HUES48 (cell line): Measurements from ENCODE around the gene RREB1.

Source experiments
- H3K27ac ChIP-seq: one replicate; pipeline ENCODE4 v1.7.0; 2013; ENCODE audit warnings: low read depth, low read length, inconsistent platforms
- H3K27me3 ChIP-seq: 2 replicates; pipeline ENCODE4 v1.6.1; 2013; ENCODE audit warnings: mild to moderate bottlenecking, low read length; ENCODE audit not compliant: control insufficient read depth, insufficient read depth
- H3K36me3 ChIP-seq: 2 replicates; pipeline ENCODE4 v1.6.1; 2013; ENCODE audit warnings: low read length; ENCODE audit not compliant: control insufficient read depth, insufficient read depth
- H3K4me1 ChIP-seq: 2 replicates; pipeline ENCODE4 v1.6.1; 2013; ENCODE audit warnings: mild to moderate bottlenecking, low read length; ENCODE audit not compliant: control insufficient read depth, insufficient read depth
- H3K4me3 ChIP-seq: 2 replicates; pipeline ENCODE4 v1.5.1; 2013; ENCODE audit warnings: mild to moderate bottlenecking, low read depth, low read length
- H3K9ac ChIP-seq: 2 replicates; pipeline ENCODE4 v1.6.1; 2013; ENCODE audit warnings: mild to moderate bottlenecking, low read depth, low read length, moderate library complexity
- H3K9me3 ChIP-seq: 2 replicates; pipeline ENCODE4 v1.6.1; 2013; ENCODE audit warnings: low read length; ENCODE audit not compliant: control insufficient read depth, insufficient read depth

Gene RREB1

GRCh38 chr6:7183707-7184106 is 75.9 kb downstream of the RREB1 start:
- no peak overlapping the region for H3K4me3 ChIP-seq
- H3K36me3 ChIP-seq, result peaks cover 36% of the 10 kb centered on the region
- H3K27ac ChIP-seq, result no peak overlapping the region
- H3K27me3 ChIP-seq, result no peaks in the 10 kb centered on the region
- no peaks in the 10 kb centered on the region for H3K4me1 ChIP-seq
- H3K9me3 ChIP-seq, result no peaks in the 10 kb centered on the region
- no peak overlapping the region for H3K9ac ChIP-seq

GRCh38 chr6:7184502-7184901 is 76.7 kb downstream of the RREB1 start:
- no peaks in the 10 kb centered on the region for H3K9me3 ChIP-seq
- no peak overlapping the region for H3K4me3 ChIP-seq
- H3K27ac ChIP-seq, result no peak overlapping the region
- no peaks in the 10 kb centered on the region for H3K27me3 ChIP-seq
- H3K36me3 ChIP-seq, result peaks cover 44% of the 10 kb centered on the region
- H3K4me1 ChIP-seq, result no peaks in the 10 kb centered on the region
- no peak overlapping the region for H3K9ac ChIP-seq

GRCh38 chr6:7185561-7185960 is 77.8 kb downstream of the RREB1 start:
- Histone ChIP-seq H3K27ac (no peak overlapping the region), H3K36me3 (peaks cover 44% of the 10 kb centered on the region), H3K9me3 (no peaks in the 10 kb centered on the region), H3K9ac (no peak overlapping the region), H3K4me1 (no peaks in the 10 kb centered on the region), H3K4me3 (no peak overlapping the region), H3K27me3 (no peaks in the 10 kb centered on the region)

GRCh38 chr6:7188492-7188891 is 80.7 kb downstream of the RREB1 start:
- H3K9ac ChIP-seq, result no peak overlapping the region
- no peak overlapping the region for H3K4me3 ChIP-seq
- no peaks in the 10 kb centered on the region for H3K4me1 ChIP-seq
- no peaks in the 10 kb centered on the region for H3K27me3 ChIP-seq
- H3K27ac ChIP-seq, result no peak overlapping the region
- H3K9me3 ChIP-seq, result no peaks in the 10 kb centered on the region
- H3K36me3 ChIP-seq, result peaks cover 33% of the 10 kb centered on the region

GRCh38 chr6:7189101-7189758 is 81.5 kb downstream of the RREB1 start:
- peaks cover 33% of the 10 kb centered on the region for H3K36me3 ChIP-seq
- H3K9me3 ChIP-seq, result no peaks in the 10 kb centered on the region
- H3K9ac ChIP-seq, result no peak overlapping the region
- H3K27ac ChIP-seq, result no peak overlapping the region
- H3K4me3 ChIP-seq, result no peak overlapping the region
- no peaks in the 10 kb centered on the region for H3K4me1 ChIP-seq
- no peaks in the 10 kb centered on the region for H3K27me3 ChIP-seq

GRCh38 chr6:7190791-7191190 is 83.0 kb downstream of the RREB1 start:
- H3K27ac ChIP-seq, result no peak overlapping the region
- H3K36me3 ChIP-seq, result peaks cover 32% of the 10 kb centered on the region

GRCh38 chr6:7193122-7193521 is 85.4 kb downstream of the RREB1 start:
- no peak overlapping the region for H3K4me3 ChIP-seq
- H3K9me3 ChIP-seq, result no peaks in the 10 kb centered on the region
- no peak overlapping the region for H3K9ac ChIP-seq
- no peak overlapping the region for H3K27ac ChIP-seq
- H3K27me3 ChIP-seq, result no peaks in the 10 kb centered on the region
- peaks cover 24% of the 10 kb centered on the region for H3K36me3 ChIP-seq
- H3K4me1 ChIP-seq, result peaks cover 9% of the 10 kb centered on the region

More at GRCh38 chr6:7190791-7191190, 83.0 kb downstream of the RREB1 start:
- no peak overlapping the region for H3K9ac ChIP-seq
- H3K4me3 ChIP-seq, result no peak overlapping the region
- no peaks in the 10 kb centered on the region for H3K27me3 ChIP-seq
- peaks cover 7% of the 10 kb centered on the region for H3K4me1 ChIP-seq
- H3K9me3 ChIP-seq, result no peaks in the 10 kb centered on the region

GRCh38 chr6:7194657-7195056 is 86.9 kb downstream of the RREB1 start:
- Histone ChIP-seq H3K9me3 (no peaks in the 10 kb centered on the region), H3K27ac (no peak overlapping the region), H3K9ac (no peak overlapping the region), H3K36me3 (peaks cover 14% of the 10 kb centered on the region), H3K4me1 (peaks cover 9% of the 10 kb centered on the region), H3K27me3 (no peaks in the 10 kb centered on the region), H3K4me3 (no peak overlapping the region)

GRCh38 chr6:7195339-7196018 is 87.7 kb downstream of the RREB1 start:
- Histone ChIP-seq H3K9ac (no peak overlapping the region), H3K4me1 (peaks cover 9% of the 10 kb centered on the region), H3K4me3 (no peak overlapping the region), H3K27ac (no peak overlapping the region), H3K36me3 (peaks cover 10% of the 10 kb centered on the region), H3K27me3 (no peaks in the 10 kb centered on the region), H3K9me3 (no peaks in the 10 kb centered on the region)

- Histone ChIP-seq H3K9ac (no peak overlapping the region), H3K4me1 (peaks cover 9% of the 10 kb centered on the region), H3K36me3 (peaks cover 4% of the 10 kb centered on the region; the same call in 1 of the 2 replicates), H3K27me3 (no peaks in the 10 kb centered on the region), H3K27ac (no peak overlapping the region), H3K9me3 (no peaks in the 10 kb centered on the region), H3K4me3 (no peak overlapping the region)
These were observed 88.2 kb downstream of the RREB1 start for GRCh38 chr6:7196019-7196402.

- no peak overlapping the region for H3K9ac ChIP-seq
- H3K27ac ChIP-seq, result no peak overlapping the region
- H3K36me3 ChIP-seq, result 0 out of 2 replicates have a peak, but pooled peaks cover 3% of the 10 kb centered on the region
- peaks cover 9% of the 10 kb centered on the region for H3K4me1 ChIP-seq
- no peaks in the 10 kb centered on the region for H3K9me3 ChIP-seq
- H3K27me3 ChIP-seq, result no peaks in the 10 kb centered on the region
- H3K4me3 ChIP-seq, result no peak overlapping the region
These were observed 89.0 kb downstream of the RREB1 start for GRCh38 chr6:7196685-7197283.
